Inflammatory macrophage treated with lipopolysaccharide for 1 hour (primary cell): ENCODE data around the gene UQCC2.

ENCODE experiments used
- DNase-seq, 2 donors: peaks; one replicate each; pipeline ENCODE4 v3.0.0-alpha.2; 2020 to 2022

UQCC2 gene

GRCh38 chr6:33688451-33689147, 22.9 kb downstream of the UQCC2 start:
- no peak for DNase-seq

- DNase-seq = no peak
Observed at GRCh38 chr6:33688006-33688405, 23.5 kb downstream of the UQCC2 start.

GRCh38 chr6:33686981-33687975, 24.2 kb downstream of the UQCC2 start:
- no peak for DNase-seq

GRCh38 chr6:33686225-33686924, 25.1 kb downstream of the UQCC2 start:
- DNase-seq = no peak

- no peak for DNase-seq
Observed at GRCh38 chr6:33685411-33686224, 25.9 kb downstream of the UQCC2 start.

- DNase-seq = no peak
Observed at GRCh38 chr6:33684983-33685382, 26.5 kb downstream of the UQCC2 start.

GRCh38 chr6:33684428-33684896, 27.0 kb downstream of the UQCC2 start:
- DNase-seq = no peak

- DNase-seq = no peak
Observed at GRCh38 chr6:33683576-33684427, 27.7 kb downstream of the UQCC2 start.

GRCh38 chr6:33683051-33683571, 28.4 kb downstream of the UQCC2 start:
- DNase-seq = no peak

- no peak for DNase-seq
Observed at GRCh38 chr6:33682341-33682740, 29.2 kb downstream of the UQCC2 start.

GRCh38 chr6:33679761-33680160, 31.7 kb downstream of the UQCC2 start:
- no peak for DNase-seq

- DNase-seq = no peak
Observed at GRCh38 chr6:33678932-33679490, 32.5 kb downstream of the UQCC2 start.

GRCh38 chr6:33678233-33678931, 33.1 kb downstream of the UQCC2 start:
- DNase-seq = no peak

GRCh38 chr6:33677689-33678088, 33.8 kb downstream of the UQCC2 start:
- DNase-seq = no peak

- DNase-seq = no peak
Observed at GRCh38 chr6:33677143-33677660, 34.3 kb downstream of the UQCC2 start.

GRCh38 chr6:33676416-33677142, 34.9 kb downstream of the UQCC2 start:
- DNase-seq = no peak

- DNase-seq = no peak
Observed at GRCh38 chr6:33675968-33676367, 35.5 kb downstream of the UQCC2 start.

- no peak for DNase-seq
Observed at GRCh38 chr6:33673851-33674250, 37.6 kb downstream of the UQCC2 start.

GRCh38 chr6:33672808-33673207, 38.7 kb downstream of the UQCC2 start:
- DNase-seq = peak; percentile 46 to 70
